ENCODE data around the gene GGCX. TPM values are rescaled to one million over a fixed set of nuclear protein-coding genes. Genes with fewer than 3 reads are reported as not detected.

The GGCX gene
- total and polyA plus RNA-seq, 12 donors, result 14.0 to 31.1 (median 21.6) TPM

DNA sequence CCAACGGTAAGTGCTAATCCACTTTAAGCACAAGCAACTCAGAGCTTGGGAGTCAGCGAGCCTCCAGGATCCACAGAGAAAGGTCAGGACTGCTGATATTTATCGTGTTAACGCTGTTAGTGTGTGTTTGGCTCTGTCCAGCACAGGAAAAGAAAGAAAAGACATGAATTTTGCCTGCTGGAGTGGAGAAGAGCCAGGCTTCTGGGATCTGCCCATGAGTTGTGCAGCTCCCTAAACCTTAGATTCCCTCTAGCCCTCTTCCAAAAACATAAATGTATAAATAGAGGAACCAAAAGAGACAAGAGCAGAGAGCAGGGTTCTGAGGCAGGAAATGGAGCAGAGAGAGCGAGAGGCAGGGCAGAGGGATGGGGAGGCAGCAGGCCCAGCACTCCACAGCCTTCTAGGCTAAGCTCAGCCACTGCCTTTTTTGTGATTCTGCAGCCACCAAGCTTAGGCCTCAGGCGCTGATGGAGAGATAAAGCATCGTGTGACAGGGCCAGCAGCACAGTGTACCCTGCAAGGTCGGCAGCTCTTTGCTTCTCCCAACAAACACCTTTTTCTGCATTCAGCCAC is 36.9 kb downstream of the GGCX start:
- TF ChIP-seq, protein P1, sequence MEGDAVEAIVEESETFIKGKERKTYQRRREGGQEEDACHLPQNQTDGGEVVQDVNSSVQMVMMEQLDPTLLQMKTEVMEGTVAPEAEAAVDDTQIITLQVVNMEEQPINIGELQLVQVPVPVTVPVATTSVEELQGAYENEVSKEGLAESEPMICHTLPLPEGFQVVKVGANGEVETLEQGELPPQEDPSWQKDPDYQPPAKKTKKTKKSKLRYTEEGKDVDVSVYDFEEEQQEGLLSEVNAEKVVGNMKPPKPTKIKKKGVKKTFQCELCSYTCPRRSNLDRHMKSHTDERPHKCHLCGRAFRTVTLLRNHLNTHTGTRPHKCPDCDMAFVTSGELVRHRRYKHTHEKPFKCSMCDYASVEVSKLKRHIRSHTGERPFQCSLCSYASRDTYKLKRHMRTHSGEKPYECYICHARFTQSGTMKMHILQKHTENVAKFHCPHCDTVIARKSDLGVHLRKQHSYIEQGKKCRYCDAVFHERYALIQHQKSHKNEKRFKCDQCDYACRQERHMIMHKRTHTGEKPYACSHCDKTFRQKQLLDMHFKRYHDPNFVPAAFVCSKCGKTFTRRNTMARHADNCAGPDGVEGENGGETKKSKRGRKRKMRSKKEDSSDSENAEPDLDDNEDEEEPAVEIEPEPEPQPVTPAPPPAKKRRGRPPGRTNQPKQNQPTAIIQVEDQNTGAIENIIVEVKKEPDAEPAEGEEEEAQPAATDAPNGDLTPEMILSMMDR (IDR thresholded peaks at IDR 0.05), result no peak
- ATAC-seq, result peak; percentile 61 to 84 (median 72)
- no peak for DNase-seq

DNA sequence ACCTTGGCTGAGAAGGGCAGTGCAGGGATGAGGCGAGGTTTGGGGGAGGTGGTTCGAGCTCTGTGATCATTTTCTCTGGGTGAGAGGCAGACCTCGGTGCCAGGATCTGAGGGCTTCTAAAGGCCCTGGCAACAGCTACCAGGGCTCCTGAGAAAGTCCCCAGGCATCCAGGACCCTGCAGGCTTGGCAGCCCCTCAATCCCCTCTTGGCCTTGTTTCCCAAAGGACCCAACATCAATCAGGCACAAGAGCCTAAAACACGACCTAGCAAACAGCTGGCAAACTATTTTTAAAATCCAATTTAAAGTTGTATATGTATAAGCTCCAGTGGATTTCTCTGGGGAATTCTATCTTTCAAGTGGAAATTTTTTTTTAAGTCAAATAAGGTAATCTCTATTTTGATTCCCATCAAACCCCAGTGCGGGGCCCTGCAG is 37.4 kb downstream of the GGCX start:
- WGBS, 2 donors, result 39 to 50% methylated on average over 5 of the region's 5 CpGs
- H3K9me3 ChIP-seq, result no peaks in the 10 kb centered on the region
- ATAC-seq (peak in 5 of 8 donors; percentile 12 to 36 (median 21)), DNase-seq (no peak)
- intact Hi-C loops (cut with DNase I), result no loop called here
- H3K27ac ChIP-seq, result peak overlapping the region; percentile 9 to 76 (median 66)
- H3K36me3 ChIP-seq, result no peaks in the 10 kb centered on the region
- peak overlapping the region in 1 of 10 donors; percentile 1 for H3K4me3 ChIP-seq
- H3K27me3 ChIP-seq, result no peaks in the 10 kb centered on the region
- peaks cover 7 to 28% (median 20%) of the 10 kb centered on the region in 9 donors for H3K4me1 ChIP-seq
- TF ChIP-seq, protein P1 (IDR thresholded peaks at IDR 0.05), result no peak

More for the DNA sequence above, 36.9 kb downstream of the GGCX start:
- H3K27me3 ChIP-seq, result no peaks in the 10 kb centered on the region
- no peaks in the 10 kb centered on the region for H3K36me3 ChIP-seq
- intact Hi-C loops (cut with DNase I), result no loop called here
- H3K4me3 ChIP-seq, result peak overlapping the region in 1 of 10 donors; percentile 1
- H3K4me1 ChIP-seq, result peaks cover 7 to 28% (median 20%) of the 10 kb centered on the region in 9 donors
- no peaks in the 10 kb centered on the region for H3K9me3 ChIP-seq
- peak overlapping the region; percentile 9 to 76 (median 66) for H3K27ac ChIP-seq
- 24% methylated on average over 8 of the region's 8 CpGs for WGBS, 2 donors

DNA sequence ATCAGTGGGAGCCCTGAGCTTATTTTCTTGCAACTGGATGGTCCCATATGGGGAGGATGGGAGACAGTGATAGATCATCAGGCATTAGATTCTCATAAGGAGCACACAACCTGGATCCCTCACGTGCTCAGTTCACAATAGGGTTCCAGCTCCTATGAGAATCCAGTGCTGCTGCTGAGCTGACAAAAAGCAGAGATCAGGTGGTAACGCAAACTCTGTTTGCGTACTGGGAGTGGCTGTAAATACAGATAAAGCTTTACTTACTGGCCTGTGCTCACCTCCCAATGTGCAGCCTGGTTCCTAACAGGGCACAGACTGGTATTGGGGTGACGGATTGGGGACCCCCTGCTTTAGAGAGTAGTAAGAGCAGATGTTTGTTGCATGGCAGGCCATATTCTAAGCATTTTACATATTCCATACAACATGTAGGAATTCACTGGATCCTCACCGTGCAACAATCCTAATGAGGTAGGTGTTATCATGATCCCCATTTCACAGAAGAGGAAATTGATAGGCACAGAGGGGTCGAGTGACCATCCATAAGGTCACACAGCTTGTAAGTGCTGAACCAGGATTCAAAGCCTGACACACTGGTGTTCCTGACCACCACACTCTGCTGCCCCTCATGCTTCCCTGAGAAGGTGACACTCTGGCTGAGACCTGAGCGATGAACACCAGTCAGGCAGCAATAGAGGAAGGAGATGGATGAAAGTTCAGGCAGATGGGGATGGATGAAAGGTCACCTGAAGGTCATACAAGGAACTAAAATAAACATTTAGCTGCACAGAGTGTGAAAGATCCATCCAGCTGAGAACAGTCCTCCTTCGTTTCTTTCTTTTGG is 38.0 kb downstream of the GGCX start:
- H3K9me3 ChIP-seq, result no peaks in the 10 kb centered on the region
- H3K36me3 ChIP-seq, result no peaks in the 10 kb centered on the region
- peak overlapping the region in 7 of 10 donors; percentile 60 to 76 (median 67) for H3K27ac ChIP-seq
- WGBS, 2 donors, result 75 to 81% methylated on average over 8 of the region's 8 CpGs
- peak in 2 of 8 donors; percentile 19 to 53 for ATAC-seq
- no peak overlapping the region for H3K4me3 ChIP-seq
- intact Hi-C loops (cut with DNase I), result no loop called here
- no peaks in the 10 kb centered on the region for H3K27me3 ChIP-seq
- DNase-seq, result no peak
- H3K4me1 ChIP-seq, result peaks cover 7 to 28% (median 20%) of the 10 kb centered on the region in 9 donors
- TF ChIP-seq, protein P1 (IDR thresholded peaks at IDR 0.05), result no peak

DNA sequence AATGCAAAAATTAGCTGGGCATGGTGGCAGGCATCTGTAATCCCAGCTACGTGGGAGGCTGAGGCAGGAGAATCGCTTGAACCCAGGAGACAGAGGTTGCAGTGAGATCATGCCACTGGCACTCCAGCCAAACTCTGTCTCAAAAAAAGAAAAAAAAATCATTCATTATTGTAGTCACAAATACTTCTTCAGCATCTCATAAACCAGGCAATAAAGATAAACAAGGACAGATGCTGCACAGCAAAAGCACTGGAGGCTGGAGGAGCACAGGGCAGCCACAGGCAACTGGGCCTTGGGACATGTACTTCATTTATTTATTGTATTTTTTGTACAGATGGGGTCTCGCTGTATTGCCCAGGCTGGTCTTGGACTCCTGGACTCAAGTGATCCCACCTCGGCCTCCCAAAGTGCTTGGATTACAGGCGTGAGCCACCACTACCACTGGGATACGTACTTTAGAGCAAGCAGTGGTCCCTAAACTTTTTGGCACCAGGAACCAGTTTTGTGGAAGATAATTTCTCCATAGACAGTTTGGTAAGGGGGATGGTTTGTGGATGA is 39.1 kb downstream of the GGCX start:
- DNase-seq, result no peak

More for the DNA sequence above, 39.1 kb downstream of the GGCX start:
- H3K27ac ChIP-seq, result no peak overlapping the region
- H3K36me3 ChIP-seq, result no peaks in the 10 kb centered on the region
- ATAC-seq, result no peak
- TF ChIP-seq, protein P1 (IDR thresholded peaks at IDR 0.05), result no peak
- no peaks in the 10 kb centered on the region for H3K27me3 ChIP-seq
- no peak overlapping the region for H3K4me3 ChIP-seq
- WGBS, 2 donors, result 95 to 96% methylated on average over 6 of the region's 6 CpGs
- peaks cover 7 to 28% (median 20%) of the 10 kb centered on the region in 9 donors for H3K4me1 ChIP-seq
- H3K9me3 ChIP-seq, result no peaks in the 10 kb centered on the region
- intact Hi-C loops (cut with DNase I), result no loop called here

Measured in heart right ventricle (tissue), 16 donors.